Measurements from ENCODE around the gene PSMD6.

Gene PSMD6

DNA sequence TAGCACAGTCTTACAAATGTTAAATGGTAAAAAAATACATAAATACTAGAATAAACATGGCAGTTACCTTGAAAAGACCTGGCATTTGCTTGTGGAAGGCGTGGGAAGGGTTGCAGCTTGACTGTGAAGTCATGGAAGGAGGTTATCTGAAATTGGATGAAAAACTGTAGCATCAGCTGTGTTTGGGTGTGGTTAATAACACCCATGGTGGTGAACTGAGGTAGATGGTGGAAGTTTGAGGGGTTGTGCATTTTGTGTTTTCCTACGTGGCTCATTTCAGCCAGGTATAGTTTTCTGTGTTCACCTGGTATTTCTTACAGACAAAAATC is 46.5 kb downstream of the PSMD6 start:
- DNase-seq (ENCODE audit: low spot score) = no peak

DNA sequence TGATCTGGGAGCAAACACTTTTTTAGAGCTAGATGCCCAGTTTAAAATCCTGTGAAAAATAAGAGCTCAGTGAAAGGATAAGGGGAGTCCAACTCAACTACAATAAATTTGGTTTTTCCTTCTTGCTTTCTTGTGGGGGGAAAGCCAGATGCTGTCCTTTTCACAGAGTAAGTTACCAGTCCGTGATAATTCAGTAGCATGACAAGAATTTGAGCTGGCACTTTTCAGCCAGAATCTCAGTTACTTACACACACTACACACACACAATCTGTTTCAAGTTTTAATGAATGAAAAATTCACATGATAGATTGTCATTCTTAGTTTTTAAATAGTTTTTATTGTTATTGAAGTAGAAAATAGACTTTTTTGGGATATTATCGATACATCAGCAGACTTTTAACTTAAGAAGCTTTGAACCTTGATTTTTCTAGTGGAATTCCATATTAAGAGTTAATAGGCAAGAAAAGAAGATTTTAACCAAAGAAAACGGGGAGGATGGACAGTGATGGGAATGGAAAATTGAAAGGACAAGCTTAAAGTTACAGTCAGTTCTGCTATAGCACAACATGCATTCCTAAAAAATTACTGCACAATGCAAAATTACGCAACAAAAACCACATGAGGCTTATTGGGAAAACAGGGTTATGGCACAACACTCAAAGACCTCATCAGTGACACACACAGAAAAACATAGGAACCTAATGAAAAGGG is 47.0 kb downstream of the PSMD6 start:
- DNase-seq (ENCODE audit: low spot score) = no peak

GRCh38 chr3:63975723-63976122 is 47.6 kb downstream of the PSMD6 start:
- no peak for DNase-seq (ENCODE audit: low spot score)

DNA sequence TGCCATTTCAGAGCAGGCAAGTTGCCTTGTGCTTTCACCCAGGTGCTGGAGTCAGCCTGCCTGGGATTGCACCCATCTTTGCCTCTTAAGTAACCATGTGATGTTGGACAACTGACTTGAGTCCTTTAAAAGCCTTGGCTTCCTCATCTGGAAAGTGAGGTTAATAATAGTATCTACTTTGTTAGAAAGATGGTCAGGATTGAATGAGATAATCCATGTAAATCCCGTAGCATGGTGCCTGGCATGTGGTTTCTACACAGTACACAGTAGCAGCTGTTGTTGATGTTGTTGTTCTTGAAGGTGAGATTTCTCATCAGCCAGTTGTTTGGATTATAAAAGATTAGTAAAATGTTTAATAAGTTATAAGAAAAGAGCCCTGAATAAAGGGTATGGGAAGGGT is 48.8 kb downstream of the PSMD6 start:
- no peak for DNase-seq (ENCODE audit: low spot score)

GRCh38 chr3:63973406-63973805 is 49.9 kb downstream of the PSMD6 start:
- DNase-seq (ENCODE audit: low spot score) = no peak

DNA sequence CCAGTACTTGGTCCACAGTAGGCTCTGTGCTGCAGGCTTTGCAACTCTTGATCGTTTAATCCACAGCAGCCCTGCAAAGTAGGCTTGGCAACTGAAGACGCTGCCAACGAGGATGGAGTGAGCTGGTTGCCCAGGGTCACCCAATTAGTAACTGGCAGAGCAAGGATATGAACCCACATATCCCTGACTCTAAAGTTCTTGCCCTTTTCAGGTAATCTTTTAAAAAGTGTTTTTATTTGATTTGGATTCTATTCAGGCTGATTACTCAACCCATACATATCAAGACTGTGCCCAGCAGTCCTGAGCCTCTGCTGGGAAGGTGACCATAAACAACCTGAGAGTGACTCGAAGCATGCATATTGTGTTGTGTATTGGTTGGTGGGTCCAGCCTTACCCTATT is 50.3 kb downstream of the PSMD6 start:
- no peak for DNase-seq (ENCODE audit: low spot score)

DNA sequence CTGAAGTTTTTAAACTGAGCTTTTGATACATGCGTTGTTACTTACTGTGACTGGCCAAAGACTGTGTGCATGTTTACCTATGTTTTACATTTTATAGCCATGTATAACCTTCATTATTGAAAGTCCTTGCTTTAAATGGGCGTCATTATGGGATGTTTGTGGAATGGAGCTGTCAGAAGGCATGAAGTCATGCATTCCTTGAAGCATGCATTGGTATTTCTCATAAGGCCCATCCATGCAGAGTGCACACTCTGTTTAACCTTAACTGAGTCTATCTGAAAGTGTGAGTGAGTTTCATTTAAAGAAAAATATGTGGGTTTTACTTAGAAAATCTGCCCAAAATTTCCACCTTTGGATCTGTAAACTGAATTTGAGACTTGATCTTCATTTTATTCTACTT is 51.1 kb downstream of the PSMD6 start:
- no peak for DNase-seq (ENCODE audit: low spot score)

DNA sequence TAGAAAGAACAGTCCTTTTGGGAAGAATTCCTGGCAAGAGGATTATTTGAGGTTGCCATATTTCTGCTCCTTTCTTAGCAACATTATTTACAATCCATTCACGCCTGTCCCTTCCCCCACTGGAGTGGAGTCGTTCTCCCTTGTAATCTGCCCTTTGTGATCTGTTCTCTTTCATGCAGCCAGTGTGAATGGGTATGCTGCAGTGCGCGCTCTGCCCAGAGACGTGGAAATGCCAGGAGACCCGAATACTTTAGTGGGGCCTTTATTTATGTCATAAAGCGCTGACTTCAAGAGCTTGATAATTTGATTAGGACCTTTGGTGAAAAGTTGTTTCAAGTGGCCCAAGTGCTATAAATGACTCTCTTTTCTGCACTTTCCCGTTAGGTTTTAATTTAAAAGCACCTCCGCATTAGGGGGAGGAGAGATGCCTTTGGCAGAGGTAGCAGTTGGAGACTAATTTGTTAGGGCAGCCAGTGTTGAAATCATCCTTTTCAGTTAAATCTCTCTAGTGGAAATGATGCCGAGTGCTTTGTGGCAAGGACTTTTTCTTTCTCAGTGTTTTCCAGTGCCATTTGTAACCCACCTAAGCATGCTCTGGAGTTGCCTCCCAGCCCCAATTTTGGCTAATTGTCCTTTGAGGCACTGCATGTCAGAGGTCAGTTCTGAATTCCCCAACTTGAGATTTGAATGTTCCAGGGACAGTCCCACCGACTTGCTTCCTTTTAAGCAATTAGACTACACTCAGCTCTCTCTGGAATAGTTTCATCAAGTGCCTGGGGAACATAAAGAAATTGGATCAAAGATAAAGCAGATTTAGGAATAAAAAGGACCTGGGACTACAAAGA is 52.4 kb downstream of the PSMD6 start:
- DNase-seq (ENCODE audit: low spot score) = no peak

DNA sequence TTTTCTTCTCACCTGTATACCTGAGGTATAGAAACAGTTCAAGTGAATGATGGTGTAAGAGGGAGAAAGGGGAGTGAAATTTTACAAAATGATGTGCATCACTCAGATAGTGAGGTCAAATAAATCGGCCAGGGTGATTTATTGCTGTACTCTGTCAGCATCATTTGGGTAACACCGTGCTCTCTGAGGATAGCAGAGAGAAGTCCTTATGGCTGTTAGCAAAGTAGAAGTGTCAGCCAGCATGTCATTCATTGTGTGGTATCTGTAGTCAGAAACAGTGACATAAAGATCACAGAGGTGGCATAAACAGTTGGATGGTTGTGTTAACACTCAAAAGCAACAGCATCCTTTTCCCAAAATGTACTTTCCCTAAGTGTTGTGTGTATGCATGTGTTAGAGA is 53.4 kb downstream of the PSMD6 start:
- no peak for DNase-seq (ENCODE audit: low spot score)

DNA sequence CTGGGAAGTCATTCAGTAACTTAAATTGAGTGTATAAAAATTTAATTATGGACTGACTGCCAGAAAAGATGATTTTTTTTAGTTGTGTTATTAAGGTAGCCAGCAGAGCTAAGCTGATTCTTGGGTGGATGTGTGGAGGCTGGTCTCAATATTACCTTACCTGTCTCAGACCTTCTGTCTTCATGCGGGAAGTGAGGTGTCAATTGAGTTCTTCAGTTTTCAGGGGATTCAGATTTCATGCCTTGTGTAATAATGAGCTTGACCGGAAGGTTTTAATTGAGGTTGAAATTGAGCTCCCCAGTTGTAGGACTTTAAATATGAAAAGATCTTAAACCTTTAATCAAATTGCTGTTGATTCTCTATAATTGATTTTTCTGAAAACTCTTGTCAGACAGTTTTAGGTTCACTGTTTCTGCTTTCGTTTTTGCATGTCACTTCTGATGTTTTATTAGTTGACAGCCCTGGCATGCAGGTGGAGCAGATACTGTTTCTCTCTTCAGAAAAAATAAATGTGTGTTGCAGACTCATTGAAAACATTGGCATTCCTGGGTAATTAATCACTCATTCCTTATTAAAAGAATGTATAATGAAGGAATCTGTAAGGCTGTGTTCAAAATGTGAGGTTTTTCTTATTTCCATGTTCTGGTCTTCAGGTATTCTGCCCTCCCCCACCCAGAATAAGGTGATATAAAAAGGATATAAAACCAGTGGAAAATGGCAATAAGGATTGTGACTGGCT is 54.5 kb downstream of the PSMD6 start:
- DNase-seq (ENCODE audit: low spot score) = no peak

DNA sequence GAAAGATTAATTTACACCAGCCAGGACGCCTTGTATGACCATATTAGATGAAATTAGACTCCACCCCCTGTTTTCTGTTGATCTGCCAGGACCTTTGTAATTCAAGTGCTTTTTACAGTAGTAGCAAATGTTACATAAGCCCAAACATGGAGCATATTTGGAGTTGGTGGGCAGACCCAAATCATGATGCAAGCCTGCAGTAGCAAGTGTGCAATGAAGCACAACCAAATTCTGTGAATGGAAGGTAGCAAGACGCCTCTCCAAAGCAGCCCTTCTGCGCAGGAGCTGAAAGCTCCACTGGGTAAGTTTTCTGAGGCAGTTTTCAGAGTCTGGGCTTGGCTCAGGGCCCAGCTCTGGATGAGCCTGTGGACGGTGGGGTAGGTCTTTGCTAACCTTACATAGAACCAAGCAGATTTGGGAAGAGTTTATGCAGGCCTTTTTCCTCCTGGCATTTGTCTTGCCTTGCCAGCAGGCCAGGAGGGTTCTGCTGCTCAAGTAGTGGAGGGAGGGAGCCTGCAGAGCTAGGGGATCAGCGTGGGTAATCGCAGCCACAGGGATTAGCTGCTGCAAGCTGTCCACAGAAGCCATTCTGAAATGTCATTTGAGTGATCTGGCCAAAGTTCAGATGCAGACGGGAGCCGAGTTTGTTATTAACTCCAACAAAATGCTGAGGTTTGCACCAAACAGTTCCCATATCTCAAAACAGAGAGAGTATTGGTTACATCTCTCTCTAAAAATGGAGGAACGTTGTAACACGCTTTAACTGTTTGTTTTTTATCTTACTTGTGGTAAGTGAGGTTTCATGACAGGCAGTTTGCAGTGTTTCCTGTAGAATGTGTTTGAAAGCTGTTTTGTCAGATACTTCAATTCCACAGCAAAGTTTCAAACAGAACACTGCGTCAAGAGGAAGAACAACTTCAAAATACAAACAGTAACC is 55.4 kb downstream of the PSMD6 start:
- DNase-seq (ENCODE audit: low spot score) = no peak

- no peak for DNase-seq (ENCODE audit: low spot score)
These were observed 56.4 kb downstream of the PSMD6 start for GRCh38 chr3:63966871-63967270.

DNA sequence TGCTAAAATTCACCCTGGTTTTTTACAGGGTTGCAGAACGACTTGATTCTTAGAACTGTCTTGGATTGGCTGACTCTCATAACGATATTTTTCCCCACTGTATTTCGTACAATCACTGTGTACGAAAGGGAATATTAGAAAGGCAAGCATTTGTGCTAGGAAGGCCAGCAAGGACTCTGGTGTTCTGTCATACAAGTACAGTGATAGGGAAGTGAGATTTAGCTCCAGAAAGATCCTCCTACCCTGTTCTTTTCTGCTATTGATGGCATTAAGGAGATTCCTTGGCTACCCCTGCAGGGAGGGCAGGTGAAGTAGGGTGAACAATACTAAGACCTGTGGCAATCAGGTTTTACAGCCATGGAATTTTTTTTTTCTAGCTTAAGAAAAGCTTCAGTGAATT is 57.3 kb downstream of the PSMD6 start:
- no peak for DNase-seq (ENCODE audit: low spot score)

GRCh38 chr3:63964681-63965485 is 58.4 kb downstream of the PSMD6 start:
- DNase-seq (ENCODE audit: low spot score) = no peak

GRCh38 chr3:63963496-63963895 is 59.8 kb downstream of the PSMD6 start:
- DNase-seq (ENCODE audit: low spot score) = no peak

DNA sequence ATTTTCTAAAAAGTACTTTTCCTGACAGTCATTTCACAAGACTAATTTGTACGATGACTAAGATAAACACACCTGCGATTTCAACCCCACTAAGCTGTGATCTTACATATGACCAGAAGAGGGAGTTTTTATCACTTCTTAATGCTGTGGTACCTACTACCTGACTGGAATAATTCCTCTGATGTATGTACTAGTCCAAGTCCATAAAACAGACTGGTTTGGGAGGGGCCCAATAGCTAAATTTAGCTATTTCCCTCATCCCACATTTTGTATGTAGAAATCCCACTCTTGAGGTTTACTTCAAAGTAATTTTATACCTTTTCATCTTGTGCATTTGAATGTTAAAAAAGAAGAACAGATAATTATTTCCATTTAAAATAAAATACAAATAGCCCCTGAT is 61.4 kb downstream of the PSMD6 start:
- peak; percentile 69 for DNase-seq (ENCODE audit: low spot score)

Data from RKO (cell line).